HCT116 (cell line): Measurements from ENCODE around the gene PAM16. TPM values are rescaled to one million over a fixed set of nuclear protein-coding genes. Genes with fewer than 3 reads are reported as not detected.

ENCODE experiments used
- ATAC-seq: fragments of 200-7000 bp; cut with Tn5 transposase; 2 replicates; pipeline ENCODE4 v1.9.1; 2020; ENCODE audit warnings: mild to moderate bottlenecking, moderate library complexity
- BruUV-seq: library from RNA; stranded (reverse); fragments of 400-500 nt; replicated peaks from 2 replicates; lab custom pipeline; 2021; lab: Mats Ljungman, UMichigan
- CTCF ChIA-PET: fragments of 300-600 bp; sonication (Branson Sonifier 250); formaldehyde crosslinking; loops from one replicate; lab custom pipeline; 2021; ENCODE audit warnings: antibody characterized with exemption; lab: Charles Lee
- POLR2A ChIA-PET: fragments of 300-600, 350-600 bp; sonication (Branson Sonifier 250); formaldehyde crosslinking; loops from one replicate; lab custom pipeline; 2021; ENCODE audit warnings: antibody characterized with exemption; lab: Charles Lee
- RAD21 ChIA-PET, 2 experiments: fragments of 300-600 bp; sonication (Branson Sonifier 250); formaldehyde crosslinking; loops; one replicate each; lab custom pipeline; 2023; ENCODE audit warnings: low total read pairs in 2 of 2; ENCODE audit not compliant: uncharacterized antibody in 2 of 2, unreplicated experiment in 2 of 2, low non-redundant PET in 1 of 2; lab: Charles Lee
- DNase-seq: peaks from one replicate; pipeline ENCODE4 v3.0.0-alpha.2; 2010; ENCODE audit warnings: low read depth, low spot score
- H2AFZ ChIP-seq: fragments of 200-600 bp; shearing (Covaris generic), sonication (generic); 2 replicates; pipeline ENCODE4 v1.6.1; 2017; ENCODE audit warnings: low read depth, mixed run types, mixed read lengths, antibody characterized with exemption, low read length; ENCODE audit not compliant: poor library complexity, severe bottlenecking
- H3K27ac ChIP-seq: 2 replicates; pipeline ENCODE4 v1.5.1; 2012; ENCODE audit warnings: low read depth, low read length
- H3K27me3 ChIP-seq: fragments of 200-600 bp; sonication (generic); 2 replicates; pipeline ENCODE4 v1.6.1; 2016; ENCODE audit warnings: mixed run types, low read length, mixed read lengths; ENCODE audit not compliant: insufficient read depth
- H3K36me3 ChIP-seq, 2 experiments: fragments of 200-500 bp in 1 of 2; fragments of 200-600 bp in 1 of 2; sonication (Bioruptor generic) in 1 of 2; sonication (generic) in 1 of 2; 2 replicates each; pipeline versions ENCODE4 v1.5.1 to v1.6.1; 2014 to 2016; ENCODE audit warnings: low read length in 2 of 2, inconsistent platforms in 1 of 2, mixed read lengths in 1 of 2, mixed run types in 1 of 2; ENCODE audit not compliant: insufficient read depth in 2 of 2, control insufficient read depth in 1 of 2
- H3K4me1 ChIP-seq, 2 experiments: fragments of 200-600 bp in 1 of 2; sonication (generic) in 1 of 2; 2 replicates each; pipeline versions ENCODE4 v1.5.1 to v1.6.1; 2012 to 2017; ENCODE audit warnings: low read length in 2 of 2, inconsistent platforms in 1 of 2, mild to moderate bottlenecking in 1 of 2, mixed read lengths in 1 of 2, mixed run types in 1 of 2, moderate library complexity in 1 of 2; ENCODE audit not compliant: insufficient read depth in 2 of 2, control insufficient read depth in 1 of 2
- H3K4me2 ChIP-seq: fragments of 200-600 bp; sonication (generic); 2 replicates; pipeline ENCODE4 v1.6.1; 2017; ENCODE audit warnings: mixed run types, low read length, mixed read lengths
- H3K4me3 ChIP-seq, 2 experiments: fragments of 200-600 bp in 1 of 2; sonication (generic) in 1 of 2; replicated peaks in 1 of 2; 2 replicates each; pipeline ENCODE4 v1.5.1; 2011 to 2016; ENCODE audit warnings: low read length in 2 of 2, control low read depth in 1 of 2, low read depth in 1 of 2, mild to moderate bottlenecking in 1 of 2, mixed read lengths in 1 of 2, mixed run types in 1 of 2
- H3K79me2 ChIP-seq: fragments of 200-600 bp; sonication (generic); 2 replicates; pipeline ENCODE4 v1.6.1; 2017; ENCODE audit warnings: mild to moderate bottlenecking, mixed run types, low read length, moderate library complexity, mixed read lengths; ENCODE audit not compliant: insufficient read depth
- H3K9ac ChIP-seq: fragments of 200-600 bp; sonication (generic); 2 replicates; pipeline ENCODE4 v1.6.1; 2016; ENCODE audit warnings: low read length, mixed read lengths
- H3K9me2 ChIP-seq: fragments of 200-600 bp; sonication (generic), shearing (Covaris generic); 2 replicates; pipeline ENCODE4 v1.6.1; 2017; ENCODE audit warnings: mixed run types, mild to moderate bottlenecking, moderate library complexity; ENCODE audit not compliant: insufficient read depth
- H3K9me3 ChIP-seq, 2 experiments: fragments of 200-500 bp in 1 of 2; fragments of 200-600 bp in 1 of 2; sonication (Bioruptor generic) in 1 of 2; sonication (generic) in 1 of 2; 2 replicates each; pipeline ENCODE4 v1.6.1; 2014 to 2017; ENCODE audit warnings: low read length in 2 of 2, mixed read lengths in 2 of 2, inconsistent platforms in 1 of 2, low read depth in 1 of 2, mild to moderate bottlenecking in 1 of 2, mixed run types in 1 of 2, moderate library complexity in 1 of 2; ENCODE audit not compliant: control insufficient read depth in 1 of 2, insufficient read depth in 1 of 2
- H4K20me1 ChIP-seq: fragments of 200-600 bp; sonication (generic), shearing (Covaris generic); 2 replicates; pipeline ENCODE4 v1.6.1; 2017; ENCODE audit warnings: mixed run types, mild to moderate bottlenecking, moderate library complexity; ENCODE audit not compliant: insufficient read depth
- ATF3 ChIP-seq: IDR thresholded peaks from 2 replicates; pipeline ENCODE4 v1.6.1; 2012
- CBX3 ChIP-seq: IDR thresholded peaks from 2 replicates; pipeline ENCODE4 v1.6.1; 2012; ENCODE audit warnings: low read depth
- CTCF ChIP-seq, 3 experiments: fragments of 200-600 bp in 1 of 3; sonication (generic) in 1 of 3; IDR thresholded peaks in 2 of 3; conservative IDR thresholded peaks in 1 of 3; 2 replicates each; pipeline ENCODE4 v1.5.1; 2012 to 2017; ENCODE audit warnings: low read depth in 2 of 3, low read length in 2 of 3, antibody characterized with exemption in 1 of 3, borderline replicate concordance in 1 of 3, control low read depth in 1 of 3, mild to moderate bottlenecking in 1 of 3, mixed read lengths in 1 of 3, mixed run types in 1 of 3, moderate library complexity in 1 of 3; ENCODE audit not compliant: insufficient read depth in 1 of 3
- EGR1 ChIP-seq: IDR thresholded peaks from 2 replicates; pipeline ENCODE4 v1.6.1; 2012; ENCODE audit warnings: low read depth
- ELF1 ChIP-seq: IDR thresholded peaks from 2 replicates; pipeline ENCODE4 v1.6.1; 2012; ENCODE audit warnings: low read depth, borderline replicate concordance
- EZH2phosphoT487 ChIP-seq: fragments of 200-600 bp; IDR thresholded peaks from 2 replicates; pipeline ENCODE4 v1.6.1; 2018; ENCODE audit warnings: antibody characterized with exemption, borderline replicate concordance
- FOSL1 ChIP-seq: IDR thresholded peaks from 2 replicates; pipeline ENCODE4 v1.6.1; 2012; ENCODE audit warnings: low read depth
- POLR2A ChIP-seq: IDR thresholded peaks from 2 replicates; pipeline ENCODE4 v1.7.0; 2011; ENCODE audit warnings: borderline replicate concordance; ENCODE audit not compliant: insufficient read depth, insufficient read length; ENCODE audit errors: extremely low read depth
- POLR2AphosphoS5 ChIP-seq: IDR thresholded peaks from 2 replicates; pipeline ENCODE4 v1.6.1; 2011; ENCODE audit warnings: mild to moderate bottlenecking, low read depth, low read length, moderate library complexity
- RAD21 ChIP-seq: IDR thresholded peaks from 2 replicates; pipeline ENCODE4 v1.6.1; 2012; ENCODE audit warnings: low read depth, mild to moderate bottlenecking
- REST ChIP-seq: IDR thresholded peaks from 2 replicates; pipeline ENCODE4 v1.6.1; 2012; ENCODE audit warnings: low read depth
- SIN3A ChIP-seq: IDR thresholded peaks from 2 replicates; pipeline ENCODE4 v1.6.1; 2012; ENCODE audit warnings: low read depth
- SP1 ChIP-seq: IDR thresholded peaks from 2 replicates; pipeline ENCODE4 v1.6.1; 2012; ENCODE audit warnings: low read depth
- SRF ChIP-seq: IDR thresholded peaks from 2 replicates; pipeline ENCODE4 v1.6.1; 2012; ENCODE audit warnings: low read depth
- TCF7L2 ChIP-seq: IDR thresholded peaks from 2 replicates; pipeline ENCODE4 v1.7.0; 2011; ENCODE audit warnings: borderline replicate concordance, inconsistent platforms; ENCODE audit not compliant: insufficient read depth, insufficient read length; ENCODE audit errors: extremely low read depth
- YY1 ChIP-seq: IDR thresholded peaks from 2 replicates; pipeline ENCODE4 v1.6.1; 2011; ENCODE audit warnings: low read length, low read depth, moderate library complexity, mild to moderate bottlenecking; ENCODE audit not compliant: insufficient replicate concordance; ENCODE audit errors: extremely low read depth
- ZBTB33 ChIP-seq: IDR thresholded peaks from 2 replicates; pipeline ENCODE4 v1.6.1; 2011; ENCODE audit warnings: mild to moderate bottlenecking, low read length, moderate library complexity; ENCODE audit not compliant: insufficient replicate concordance; ENCODE audit errors: extremely low read depth
- ZNF274 ChIP-seq: fragments of 200-500 bp; sonication (Bioruptor generic); IDR thresholded peaks from 2 replicates; pipeline ENCODE4 v1.6.1; 2014; ENCODE audit warnings: mild to moderate bottlenecking, low read depth, low read length, inconsistent platforms
- intact Hi-C: fragments of 100-400 bp; cut with micrococcal nuclease; formaldehyde crosslinking; loops from 2 replicates; pipeline ENCODE4 v1.10.0; 2022
- total RNA-seq: library from RNA; stranded (reverse); gene quantifications from one replicate; pipeline ENCODE4 v1.2.1, GENCODE V29; 2021; ENCODE audit not compliant: unreplicated experiment

Gene PAM16
- total RNA-seq, 1 experiment from 2014 or later, result 102 TPM

GRCh38 chr16:4339909-4340308 lies 11.2 kb downstream of the PAM16 start:
- DNase-seq, result no peak
- TF ChIP-seq RAD21 (no peak), YY1 (no peak), FOSL1 (no peak), ZNF274 (no peak), SIN3A (no peak), POLR2A (no peak), ATF3 (no peak), SP1 (no peak), POLR2AphosphoS5 (no peak), EGR1 (no peak), EZH2phosphoT487 (no peak), ZBTB33 (no peak), ELF1 (no peak), SRF (no peak), TCF7L2 (no peak), REST (no peak), CTCF (IDR thresholded peaks at IDR 0.05 in 2 of 3, conservative IDR thresholded peaks at IDR 0.05 in 1 of 3; ENCODE audit: borderline replicate concordance in 1 of 3, insufficient read depth in 1 of 3, low read depth in 2 of 3, low read length in 2 of 3) (no peak), CBX3 (no peak)
- Histone ChIP-seq H3K4me1 (no peaks in the 10 kb centered on the region), H4K20me1 (peaks cover 3% of the 10 kb centered on the region; the same call in 1 of the 2 replicates), H3K4me3 (no peak overlapping the region), H2AFZ (no peak overlapping the region), H3K9me3 (no peaks in the 10 kb centered on the region), H3K9me2 (no peaks in the 10 kb centered on the region), H3K27me3 (no peaks in the 10 kb centered on the region), H3K4me2 (no peak overlapping the region), H3K9ac (no peak overlapping the region), H3K79me2 (peaks cover 50% of the 10 kb centered on the region), H3K36me3 (peaks cover 7 to 24% of the 10 kb centered on the region in 2 experiments; a peak in 2 of 4 replicates), H3K27ac (no peak overlapping the region; the same call in 1 of the 2 replicates)
- ChIA-PET POLR2A (no interaction called here), CTCF (no interaction called here), RAD21 (no interaction called here)
- BruUV-seq, result no TSS peak
- ATAC-seq, result no peak
- intact Hi-C loops, result no loop called here
